H1 (cell line): ENCODE measurements around the gene TCF7L2. TPM values are rescaled to one million over a fixed set of nuclear protein-coding genes. Genes with fewer than 3 reads are reported as not detected.

Experiments used
- CTCF ChIA-PET: fragments of 300-600 bp; sonication (Branson Sonifier 250); formaldehyde crosslinking; loops from one replicate; lab custom pipeline; 2021; ENCODE audit not compliant: partially characterized antibody; lab: Charles Lee
- POLR2A ChIA-PET: fragments of 300-600 bp; sonication (Branson Sonifier 250); formaldehyde crosslinking; loops from one replicate; lab custom pipeline; 2021; ENCODE audit warnings: inconsistent platforms; ENCODE audit not compliant: partially characterized antibody; lab: Charles Lee
- DNase-seq, 2 experiments: peaks; one replicate each; pipeline versions ENCODE4 v3.0.0 to v3.0.0-alpha.2; 2010 to 2022; ENCODE audit warnings: low spot score in 2 of 2, low read depth in 1 of 2, mixed read lengths in 1 of 2
- FAIRE-seq: peaks from 2 replicates; lab custom pipeline; 2011; peaks lifted over from hg19 to GRCh38; lab: Jason Lieb, UNC
- H2AFZ ChIP-seq: 2 replicates; pipeline ENCODE4 v1.8.1; 2012; ENCODE audit warnings: low read length, inconsistent platforms
- H2AK5ac ChIP-seq: 2 replicates; pipeline ENCODE4 v1.6.1; 2013; ENCODE audit warnings: low read depth, low read length
- H2BK120ac ChIP-seq: replicated peaks from 2 replicates; pipeline ENCODE3; 2013; ENCODE audit warnings: low read depth, low read length, inconsistent platforms
- H2BK12ac ChIP-seq: 2 replicates; pipeline ENCODE4 v1.6.1; 2013; ENCODE audit warnings: low read depth, low read length
- H2BK15ac ChIP-seq: 2 replicates; pipeline ENCODE4 v1.6.1; 2013; ENCODE audit warnings: low read length
- H2BK20ac ChIP-seq: 2 replicates; pipeline ENCODE4 v1.6.1; 2013; ENCODE audit warnings: low read length
- H2BK5ac ChIP-seq: 2 replicates; pipeline ENCODE4 v1.6.1; 2013; ENCODE audit warnings: low read depth, low read length
- H3K14ac ChIP-seq: 2 replicates; pipeline ENCODE4 v1.6.1; 2013; ENCODE audit warnings: inconsistent platforms; ENCODE audit not compliant: insufficient read length
- H3K18ac ChIP-seq: 2 replicates; pipeline ENCODE4 v1.6.1; 2013; ENCODE audit warnings: low read length; ENCODE audit errors: extremely low read depth
- H3K23ac ChIP-seq: 2 replicates; pipeline ENCODE4 v1.6.1; 2013; ENCODE audit warnings: inconsistent platforms; ENCODE audit not compliant: insufficient read length
- H3K23me2 ChIP-seq: 2 replicates; pipeline ENCODE4 v1.6.1; 2013; ENCODE audit warnings: low read depth, low read length
- H3K27ac ChIP-seq: 2 replicates; pipeline ENCODE4 v1.6.1; 2011; ENCODE audit warnings: low read depth, low read length, inconsistent platforms
- H3K27me3 ChIP-seq, 4 experiments: replicated peaks in 1 of 4; 1 replicate in 1 of 4; 2 replicates in 3 of 4; pipeline versions ENCODE4 v1.6.1 to v1.8.1; 2011 to 2013; ENCODE audit warnings: low read length in 3 of 4, mild to moderate bottlenecking in 3 of 4, inconsistent platforms in 2 of 4, mixed read lengths in 2 of 4, moderate library complexity in 1 of 4; ENCODE audit not compliant: control insufficient read depth in 3 of 4, insufficient read depth in 3 of 4; ENCODE audit errors: extremely low read depth in 1 of 4
- H3K36me3 ChIP-seq, 4 experiments: 2 replicates each; pipeline versions ENCODE4 v1.6.1 to v1.8.1; 2011 to 2013; ENCODE audit warnings: mild to moderate bottlenecking in 4 of 4, low read length in 3 of 4, moderate library complexity in 2 of 4, control low read depth in 1 of 4, inconsistent platforms in 1 of 4; ENCODE audit not compliant: insufficient read depth in 4 of 4, control insufficient read depth in 2 of 4
- H3K4ac ChIP-seq: replicated peaks from 2 replicates; pipeline ENCODE3; 2013; ENCODE audit warnings: low read length, low read depth, mixed read lengths, inconsistent platforms; ENCODE audit not compliant: insufficient read length
- H3K4me1 ChIP-seq, 4 experiments: replicated peaks in 1 of 4; 1 replicate in 1 of 4; 2 replicates in 3 of 4; pipeline versions ENCODE4 v1.6.1 to v1.8.1; 2011 to 2013; ENCODE audit warnings: low read length in 3 of 4, inconsistent platforms in 2 of 4, mixed read lengths in 1 of 4; ENCODE audit not compliant: insufficient read depth in 4 of 4, control insufficient read depth in 3 of 4
- H3K4me2 ChIP-seq, 2 experiments: 2 replicates each; pipeline versions ENCODE4 v1.6.1 to v1.8.1; 2011 to 2013; ENCODE audit warnings: low read depth in 2 of 2, low read length in 2 of 2, control low read depth in 1 of 2, inconsistent platforms in 1 of 2, mild to moderate bottlenecking in 1 of 2; ENCODE audit not compliant: insufficient read depth in 1 of 2
- H3K4me3 ChIP-seq, 4 experiments: fragments of 200-600, 300-600 bp in 1 of 4; sonication (generic), shearing (Covaris generic), sonication (Bioruptor Twin) in 1 of 4; 2 replicates each; pipeline versions ENCODE4 v1.5.1 to v1.8.1; 2011 to 2016; ENCODE audit warnings: low read length in 4 of 4, low read depth in 3 of 4, control low read depth in 2 of 4, inconsistent platforms in 2 of 4, mild to moderate bottlenecking in 2 of 4, mixed read lengths in 1 of 4, moderate library complexity in 1 of 4; ENCODE audit not compliant: insufficient read depth in 2 of 4; ENCODE audit errors: extremely low read depth in 1 of 4
- H3K56ac ChIP-seq: replicated peaks from 2 replicates; pipeline ENCODE3; 2013; ENCODE audit warnings: low read depth, mild to moderate bottlenecking, mixed read lengths, low read length, inconsistent platforms; ENCODE audit not compliant: insufficient read length
- H3K79me1 ChIP-seq: 2 replicates; pipeline ENCODE4 v1.6.1; 2013; ENCODE audit warnings: low read depth, low read length, control low read depth
- H3K79me2 ChIP-seq, 2 experiments: 2 replicates each; pipeline versions ENCODE4 v1.6.1 to v1.8.1; 2012 to 2013; ENCODE audit warnings: low read length in 2 of 2, mild to moderate bottlenecking in 2 of 2, inconsistent platforms in 1 of 2; ENCODE audit not compliant: insufficient read depth in 2 of 2, control insufficient read depth in 1 of 2
- H3K9ac ChIP-seq, 4 experiments: replicated peaks in 1 of 4; 1 replicate in 1 of 4; 2 replicates in 3 of 4; pipeline versions ENCODE4 v1.6.1 to v1.8.1; 2011 to 2013; ENCODE audit warnings: low read depth in 3 of 4, low read length in 3 of 4, control low read depth in 2 of 4, mild to moderate bottlenecking in 2 of 4, moderate library complexity in 2 of 4, inconsistent platforms in 1 of 4; ENCODE audit errors: extremely low read depth in 1 of 4
- H3K9me3 ChIP-seq, 2 experiments: 2 replicates each; pipeline versions ENCODE4 v1.6.1 to v1.8.1; 2012 to 2013; ENCODE audit warnings: mild to moderate bottlenecking in 2 of 2, moderate library complexity in 2 of 2, control low read depth in 1 of 2, inconsistent platforms in 1 of 2, low read depth in 1 of 2, low read length in 1 of 2, mixed read lengths in 1 of 2; ENCODE audit not compliant: insufficient read depth in 2 of 2
- H4K20me1 ChIP-seq, 2 experiments: replicated peaks in 1 of 2; 2 replicates each; pipeline versions ENCODE3 to v1.8.1; 2011 to 2013; ENCODE audit warnings: inconsistent platforms in 2 of 2, low read length in 2 of 2, mild to moderate bottlenecking in 1 of 2; ENCODE audit not compliant: insufficient read depth in 2 of 2, control insufficient read depth in 1 of 2
- H4K5ac ChIP-seq: 2 replicates; pipeline ENCODE4 v1.6.1; 2013; ENCODE audit warnings: low read length, low read depth, mixed read lengths, inconsistent platforms; ENCODE audit not compliant: insufficient read length
- H4K8ac ChIP-seq: 2 replicates; pipeline ENCODE4 v1.8.0; 2013; ENCODE audit warnings: mild to moderate bottlenecking, moderate library complexity, low read length, inconsistent platforms; ENCODE audit not compliant: insufficient read depth; ENCODE audit errors: extremely low read depth
- H4K91ac ChIP-seq: replicated peaks from 2 replicates; pipeline ENCODE3; 2013; ENCODE audit warnings: low read length, mixed read lengths, inconsistent platforms; ENCODE audit not compliant: insufficient read length
- CTBP2 ChIP-seq: IDR thresholded peaks from 2 replicates; pipeline ENCODE4 v1.7.0; 2011; ENCODE audit warnings: borderline replicate concordance, mild to moderate bottlenecking, moderate library complexity, mixed read lengths, low read length; ENCODE audit not compliant: insufficient read depth, insufficient read length
- NANOG ChIP-seq: IDR thresholded peaks from 2 replicates; pipeline ENCODE4 v1.6.1; 2011; ENCODE audit warnings: low read length, low read depth, mild to moderate bottlenecking, inconsistent platforms; ENCODE audit not compliant: insufficient read depth, poor library complexity, severe bottlenecking
- WGBS, 2 experiments: shearing (Covaris generic) in 1 of 2; methylation state at CpG; one replicate each; pipeline versions ENCODE4 v1.1.6 to v1.1.7; 2013 to 2015; ENCODE audit warnings: low lambda C conversion rate in 2 of 2, mixed read lengths in 2 of 2, inconsistent platforms in 1 of 2, low coverage in 1 of 2, missing lambda C conversion rate in 1 of 2; ENCODE audit not compliant: insufficient replicate concordance in 2 of 2, insufficient coverage in 1 of 2, insufficient read length in 1 of 2; ENCODE audit errors: extremely low coverage in 1 of 2, missing lambda C conversion rate in 1 of 2; 5-methylcytosine and 5-hydroxymethylcytosine counted together
- polyA plus RNA-seq, 7 experiments: library from polyadenylated mRNA; depleted of rRNA in 3 of 7; stranded (reverse) in 5 of 7; unstranded in 2 of 7; fragments of >200 nt in 5 of 7; fragments of 200-250 nt in 2 of 7; gene quantifications; 1 replicate in 5 of 7; 2 replicates in 1 of 7; 4 replicates in 1 of 7; pipeline versions ENCODE4 v1.2.1 to v1.2.3, GENCODE V29; 2011 to 2013; ENCODE audit warnings: missing spikeins in 2 of 7, mixed read lengths in 2 of 7
- total RNA-seq: library from RNA; stranded (reverse); fragmentation: NEBNext Ultra II Directional; extraction: Animal tissue kit (Norgen Biotek cat#: 25700); gene quantifications from 2 replicates; pipeline ENCODE4 v1.2.1, GENCODE V29; 2021
- TF ChIP-seq, protein P1 (sequence below): IDR thresholded peaks from 2 replicates; pipeline ENCODE4 v1.6.1; 2012; ENCODE audit warnings: inconsistent platforms

The TCF7L2 gene
- total and polyA plus RNA-seq, 2 of the 8 experiments (the other 6 are each of a cell fraction or from before 2014, with no cell fraction given): 33.9 to 67.3 TPM

GRCh38 chr10:112964482-112964881 lies 14.4 kb downstream of the TCF7L2 start:
- H2BK5ac ChIP-seq: no peak overlapping the region
- H4K91ac ChIP-seq: no peak overlapping the region
- H3K4ac ChIP-seq: no peak overlapping the region
- H3K4me3 ChIP-seq: no peak overlapping the region
- H3K9ac ChIP-seq: no peak overlapping the region
- H3K27me3 ChIP-seq: no peaks in the 10 kb centered on the region
- no peak overlapping the region for H3K27ac ChIP-seq
- H4K8ac ChIP-seq: no peak overlapping the region
- H3K36me3 ChIP-seq: peaks cover 2 to 70% (median 23%) of the 10 kb centered on the region in 4 experiments; a peak in 7 of 8 replicates
- 98% methylated on average over 6 of the region's 6 CpGs; no CpG with 5 or more reads in 1 of the 2 experiments for WGBS, 2 experiments
- POLR2A ChIA-PET: interaction anchor here (1.1 to 2.5 kb wide), 2 partner anchors 9 to 13 kb away, joined by 5 to 13 read pairs; no protein-coding TSS in a partner anchor
- peaks cover 6 to 24% of the 10 kb centered on the region in 2 experiments for H4K20me1 ChIP-seq
- no peak for TF ChIP-seq CTBP2
- TF ChIP-seq, protein P1, sequence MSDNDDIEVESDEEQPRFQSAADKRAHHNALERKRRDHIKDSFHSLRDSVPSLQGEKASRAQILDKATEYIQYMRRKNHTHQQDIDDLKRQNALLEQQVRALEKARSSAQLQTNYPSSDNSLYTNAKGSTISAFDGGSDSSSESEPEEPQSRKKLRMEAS: no peak
- TF ChIP-seq NANOG: no peak
- CTCF ChIA-PET: interaction anchor here (0.6 kb wide), 1 partner anchor 97 kb away, joined by 4 read pairs; no protein-coding TSS in a partner anchor
- no peak for FAIRE-seq
- H3K23ac ChIP-seq: no peak overlapping the region
- H2AK5ac ChIP-seq: no peak overlapping the region
- no peak overlapping the region for H3K18ac ChIP-seq
- H3K9me3 ChIP-seq: no peaks in the 10 kb centered on the region
- H2BK15ac ChIP-seq: no peak overlapping the region
- no peak overlapping the region for H2BK20ac ChIP-seq
- peaks cover 53 to 96% of the 10 kb centered on the region in 2 experiments for H3K79me2 ChIP-seq
- peaks cover 10 to 34% (median 13%) of the 10 kb centered on the region in 4 experiments for H3K4me1 ChIP-seq
- H2BK120ac ChIP-seq: no peak overlapping the region
- no peak overlapping the region for H2BK12ac ChIP-seq
- no peak for DNase-seq
- no peak overlapping the region for H4K5ac ChIP-seq
- H3K4me2 ChIP-seq: no peak overlapping the region; a peak in 1 of 4 replicates
- no peak overlapping the region for H2AFZ ChIP-seq
- no peak overlapping the region for H3K14ac ChIP-seq
- no peaks in the 10 kb centered on the region; the same call in 1 of the 2 replicates for H3K23me2 ChIP-seq
- no peak overlapping the region for H3K56ac ChIP-seq
- H3K79me1 ChIP-seq: peaks cover 17% of the 10 kb centered on the region; the same call in 1 of the 2 replicates
